OCI-LY3 (cell line): Measurements from ENCODE around the gene MKRN1.

Source experiments
- H2AFZ ChIP-seq: fragments of 200-600, 300-600 bp; shearing (Covaris generic); 2 replicates; pipeline ENCODE4 v1.6.0; 2014; ENCODE audit warnings: antibody characterized with exemption, low read depth, low read length
- H3K27ac ChIP-seq: fragments of 200-600, 300-600 bp; sonication (generic); 2 replicates; pipeline ENCODE4 v1.5.1; 2014; ENCODE audit warnings: mild to moderate bottlenecking, low read length, moderate library complexity, mixed read lengths
- H3K27me3 ChIP-seq: fragments of 200-600, 300-600 bp; sonication (generic); 2 replicates; pipeline ENCODE4 v1.6.1; 2014; ENCODE audit warnings: low read depth, low read length, mixed read lengths
- H3K36me3 ChIP-seq: fragments of 200-600, 300-600 bp; sonication (generic); replicated peaks from 2 replicates; pipeline ENCODE3; 2014; ENCODE audit warnings: low read depth, low read length, mixed read lengths
- H3K4me1 ChIP-seq: fragments of 300-600, 200-600 bp; sonication (generic); 2 replicates; pipeline ENCODE4 v1.6.1; 2014; ENCODE audit warnings: low read length, mixed read lengths
- H3K4me2 ChIP-seq: fragments of 200-600, 300-600 bp; sonication (generic); 2 replicates; pipeline ENCODE4 v1.6.1; 2014; ENCODE audit warnings: low read length, mixed read lengths
- H3K4me3 ChIP-seq: fragments of 300-600, 200-600 bp; sonication (generic); 2 replicates; pipeline ENCODE4 v1.5.1; 2014; ENCODE audit warnings: antibody characterized with exemption, mild to moderate bottlenecking, low read length, moderate library complexity
- H3K79me2 ChIP-seq: fragments of 300-600, 200-600 bp; shearing (Covaris generic); 2 replicates; pipeline ENCODE4 v1.6.1; 2014; ENCODE audit warnings: mild to moderate bottlenecking, low read length, mixed read lengths
- H3K9ac ChIP-seq: fragments of 300-600, 200-600 bp; shearing (Covaris generic); 2 replicates; pipeline ENCODE4 v1.6.0; 2014; ENCODE audit warnings: mild to moderate bottlenecking, low read length, moderate library complexity
- H3K9me3 ChIP-seq: fragments of 200-600, 300-600 bp; shearing (Covaris generic); 2 replicates; pipeline ENCODE4 v1.6.1; 2014; ENCODE audit warnings: low read length, mixed read lengths; ENCODE audit not compliant: insufficient read depth
- H4K20me1 ChIP-seq: fragments of 200-600, 300-600 bp; sonication (generic); 2 replicates; pipeline ENCODE4 v1.6.1; 2016; ENCODE audit warnings: low read length, mixed read lengths; ENCODE audit not compliant: insufficient read depth
- EZH2phosphoT487 ChIP-seq: fragments of 200-600 bp; shearing (Covaris generic); IDR thresholded peaks from 2 replicates; pipeline ENCODE4 v1.6.1; 2018; ENCODE audit warnings: antibody characterized with exemption, mixed run types, low read depth
- TF ChIP-seq, protein P1 (sequence below): fragments of 200-600, 300-600 bp; sonication (generic); IDR thresholded peaks from 2 replicates; pipeline ENCODE4 v1.5.1; 2014; ENCODE audit warnings: antibody characterized with exemption, low read length, low read depth

MKRN1 gene

DNA sequence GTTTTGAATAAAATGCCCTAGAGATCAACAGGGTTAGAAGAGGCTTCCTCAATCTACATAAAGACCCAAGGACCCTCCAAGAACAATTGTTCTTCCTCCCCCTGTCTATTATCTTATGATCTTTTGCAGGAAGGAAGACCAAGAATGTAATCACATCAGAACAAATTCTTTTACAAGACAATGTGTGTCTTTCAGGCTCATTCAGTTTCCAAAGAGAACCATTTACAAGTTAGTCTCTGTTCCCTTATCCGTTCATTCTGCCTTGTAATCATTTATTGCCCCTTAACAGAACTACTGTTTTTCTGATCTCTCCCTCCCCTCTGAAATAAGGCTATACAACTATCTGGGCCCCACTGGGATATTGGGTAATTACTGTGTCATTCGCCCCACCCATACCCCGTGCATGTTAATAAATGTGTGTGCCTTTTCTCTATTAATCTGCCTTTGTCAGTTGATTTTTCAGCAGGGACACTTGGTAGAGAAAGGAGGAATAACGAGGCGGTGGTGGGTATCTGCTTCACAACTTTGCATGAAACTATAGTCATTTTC lies 5.7 kb upstream of the MKRN1 start:
- no peak overlapping the region for H3K27ac ChIP-seq

DNA sequence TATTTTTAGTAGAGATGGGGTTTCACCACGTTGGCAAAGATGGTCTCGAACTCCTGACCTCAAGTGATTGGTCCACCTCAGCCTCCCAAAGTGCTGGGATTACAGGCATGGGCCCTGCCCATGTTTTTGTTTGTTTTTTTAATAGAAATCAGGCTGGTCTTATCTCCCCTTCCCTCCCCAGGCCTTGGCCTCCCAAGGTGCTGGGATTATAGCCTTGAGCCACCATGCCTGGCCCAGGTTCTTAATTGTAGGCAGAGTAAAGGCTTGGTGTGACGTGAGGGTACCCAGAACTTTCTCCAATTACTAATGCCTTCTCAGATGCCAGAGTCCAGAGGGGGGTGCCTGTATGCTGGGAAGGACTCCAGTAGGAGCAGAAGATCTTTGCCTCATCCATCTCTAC lies 5.2 kb upstream of the MKRN1 start:
- H3K9me3 ChIP-seq, result no peaks in the 10 kb centered on the region
- TF ChIP-seq, protein P1, sequence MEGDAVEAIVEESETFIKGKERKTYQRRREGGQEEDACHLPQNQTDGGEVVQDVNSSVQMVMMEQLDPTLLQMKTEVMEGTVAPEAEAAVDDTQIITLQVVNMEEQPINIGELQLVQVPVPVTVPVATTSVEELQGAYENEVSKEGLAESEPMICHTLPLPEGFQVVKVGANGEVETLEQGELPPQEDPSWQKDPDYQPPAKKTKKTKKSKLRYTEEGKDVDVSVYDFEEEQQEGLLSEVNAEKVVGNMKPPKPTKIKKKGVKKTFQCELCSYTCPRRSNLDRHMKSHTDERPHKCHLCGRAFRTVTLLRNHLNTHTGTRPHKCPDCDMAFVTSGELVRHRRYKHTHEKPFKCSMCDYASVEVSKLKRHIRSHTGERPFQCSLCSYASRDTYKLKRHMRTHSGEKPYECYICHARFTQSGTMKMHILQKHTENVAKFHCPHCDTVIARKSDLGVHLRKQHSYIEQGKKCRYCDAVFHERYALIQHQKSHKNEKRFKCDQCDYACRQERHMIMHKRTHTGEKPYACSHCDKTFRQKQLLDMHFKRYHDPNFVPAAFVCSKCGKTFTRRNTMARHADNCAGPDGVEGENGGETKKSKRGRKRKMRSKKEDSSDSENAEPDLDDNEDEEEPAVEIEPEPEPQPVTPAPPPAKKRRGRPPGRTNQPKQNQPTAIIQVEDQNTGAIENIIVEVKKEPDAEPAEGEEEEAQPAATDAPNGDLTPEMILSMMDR, result no peak
- TF ChIP-seq EZH2phosphoT487, result no peak

More for the DNA sequence above, 5.7 kb upstream of the MKRN1 start:
- Histone ChIP-seq H3K4me1 (no peaks in the 10 kb centered on the region), H3K9ac (no peak overlapping the region), H4K20me1 (no peaks in the 10 kb centered on the region), H3K9me3 (no peaks in the 10 kb centered on the region), H3K79me2 (no peaks in the 10 kb centered on the region), H3K4me3 (no peak overlapping the region), H3K4me2 (no peak overlapping the region), H3K36me3 (no peaks in the 10 kb centered on the region), H2AFZ (no peak overlapping the region), H3K27me3 (peaks cover 2% of the 10 kb centered on the region; the same call in 1 of the 2 replicates)
- TF ChIP-seq EZH2phosphoT487, result no peak
- TF ChIP-seq, protein P1, result no peak

DNA sequence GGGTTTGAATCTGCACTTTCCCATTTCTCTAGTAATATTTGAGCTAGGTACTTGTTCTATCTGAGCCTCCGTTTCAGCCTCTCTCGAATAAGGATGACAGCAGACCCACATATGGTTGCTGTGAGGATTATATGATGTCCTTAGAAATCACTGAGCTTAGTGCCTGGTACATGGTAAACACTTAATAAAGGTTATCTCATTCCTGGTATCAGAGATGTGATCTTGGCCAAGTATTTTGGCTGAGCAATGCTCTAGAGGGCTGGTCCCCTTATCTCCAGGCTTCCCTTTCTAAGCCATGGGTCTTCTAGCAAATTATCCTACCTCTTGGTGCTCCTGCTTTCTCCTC lies 407 bp upstream of the MKRN1 start:
- peaks cover 44% of the 10 kb centered on the region for H3K79me2 ChIP-seq
- peaks cover 17% of the 10 kb centered on the region for H3K4me1 ChIP-seq
- H3K27me3 ChIP-seq, result 0 out of 2 replicates have a peak, but pooled peaks cover 2% of the 10 kb centered on the region
- H3K27ac ChIP-seq, result no peak overlapping the region
- H3K9ac ChIP-seq, result peak overlapping the region; percentile 78; the same call in 1 of the 2 replicates
- H3K36me3 ChIP-seq, result no peaks in the 10 kb centered on the region
- H3K4me3 ChIP-seq, result peak overlapping the region; percentile 90
- H2AFZ ChIP-seq, result peak overlapping the region; percentile 99
- TF ChIP-seq, protein P1, result no peak
- peaks cover 32% of the 10 kb centered on the region for H4K20me1 ChIP-seq
- H3K4me2 ChIP-seq, result peak overlapping the region; percentile 99
- no peaks in the 10 kb centered on the region for H3K9me3 ChIP-seq

More for the DNA sequence above, 5.2 kb upstream of the MKRN1 start:
- Histone ChIP-seq H3K36me3 (no peaks in the 10 kb centered on the region), H2AFZ (no peak overlapping the region), H3K9ac (no peak overlapping the region), H3K27me3 (peaks cover 2% of the 10 kb centered on the region; the same call in 1 of the 2 replicates), H3K4me2 (no peak overlapping the region), H4K20me1 (no peaks in the 10 kb centered on the region), H3K79me2 (no peaks in the 10 kb centered on the region), H3K4me3 (no peak overlapping the region), H3K4me1 (peaks cover 4% of the 10 kb centered on the region; the same call in 1 of the 2 replicates), H3K27ac (no peak overlapping the region)

DNA sequence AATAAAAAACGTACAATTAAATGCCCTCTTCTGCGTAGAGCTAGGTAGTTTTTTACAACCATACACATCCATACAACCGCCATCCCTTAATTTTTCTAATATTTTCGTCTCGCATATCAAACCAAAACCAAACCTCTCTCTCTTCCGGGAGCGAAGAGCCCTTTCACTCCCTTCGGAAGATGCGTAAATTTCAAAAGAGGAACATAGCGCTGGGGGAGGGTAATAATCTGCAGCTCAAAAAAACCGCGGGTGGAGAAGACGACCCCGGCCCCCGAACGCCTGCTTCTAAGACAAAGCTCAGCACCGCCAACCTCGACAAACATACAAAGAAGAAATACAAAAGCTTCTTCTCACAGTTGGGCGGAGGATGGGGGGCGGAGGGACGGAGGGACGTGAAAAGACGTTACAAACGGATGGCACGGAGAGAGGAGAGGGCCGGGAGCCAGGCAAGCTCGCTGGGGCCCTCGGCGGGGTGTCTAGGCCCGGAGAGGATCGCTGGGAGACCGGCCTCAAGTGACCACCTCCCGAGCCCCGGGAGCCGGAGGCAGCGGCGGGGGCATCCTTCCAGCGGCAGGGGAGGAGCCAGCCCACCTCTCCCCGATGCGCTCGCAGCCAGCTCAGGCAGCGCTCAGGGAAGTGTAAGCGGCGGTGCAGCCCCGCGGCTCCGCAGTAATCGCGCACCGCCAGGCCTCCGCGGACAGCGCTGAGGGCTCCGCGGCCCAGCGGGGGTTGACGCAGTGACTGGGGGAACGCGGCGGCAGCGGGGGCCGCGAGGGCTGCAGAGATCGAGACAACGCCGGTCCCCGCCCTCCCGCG lies 851 bp downstream of the MKRN1 start:
- H3K79me2 ChIP-seq, result peaks cover 57% of the 10 kb centered on the region
- peaks cover 40% of the 10 kb centered on the region for H4K20me1 ChIP-seq
- H3K4me3 ChIP-seq, result peak overlapping the region; percentile 90
- no peaks in the 10 kb centered on the region for H3K9me3 ChIP-seq
- H3K9ac ChIP-seq, result peak overlapping the region; percentile 78
- peaks cover 17% of the 10 kb centered on the region for H3K4me1 ChIP-seq
- no peak for TF ChIP-seq EZH2phosphoT487
- TF ChIP-seq, protein P1, result no peak
- H3K4me2 ChIP-seq, result peak overlapping the region; percentile 99
- H2AFZ ChIP-seq, result peak overlapping the region; percentile 3; the same call in 1 of the 2 replicates
- no peaks in the 10 kb centered on the region for H3K36me3 ChIP-seq
- H3K27ac ChIP-seq, result peak overlapping the region; percentile 74
- 0 out of 2 replicates have a peak, but pooled peaks cover 1% of the 10 kb centered on the region for H3K27me3 ChIP-seq
